Sigmoid colon (tissue), 7 donors: ENCODE measurements around the gene TGFBR2. TPM values are rescaled to one million over a fixed set of nuclear protein-coding genes. Genes with fewer than 3 reads are reported as not detected.

Experiments
- DNase-seq: peaks from one replicate; pipeline ENCODE4 v3.0.0-alpha.2; 2019
- H3K27ac ChIP-seq, 4 donors: fragments of 200-600 bp; sonication (generic); one replicate each; pipeline ENCODE4 v1.5.1; 2016 to 2019; ENCODE audit warnings: mild to moderate bottlenecking in 1 of 4
- H3K27me3 ChIP-seq, 3 donors: fragments of 200-600 bp; sonication (generic); one replicate each; pipeline ENCODE4 v1.5.1; 2019; ENCODE audit warnings: mild to moderate bottlenecking in 1 of 3
- H3K36me3 ChIP-seq, 4 donors: fragments of 200-600 bp; sonication (generic); one replicate each; pipeline ENCODE4 v1.5.1; 2016 to 2019
- H3K4me1 ChIP-seq, 4 donors: fragments of 200-600 bp; sonication (generic); one replicate each; pipeline ENCODE4 v1.5.1; 2017 to 2019
- H3K4me3 ChIP-seq, 4 donors: fragments of 200-600 bp; sonication (generic); one replicate each; pipeline ENCODE4 v1.5.1; 2017 to 2019; ENCODE audit warnings: mild to moderate bottlenecking in 2 of 4, moderate library complexity in 1 of 4
- H3K9me3 ChIP-seq, 4 donors: fragments of 200-600 bp in 3 of 4; sonication (generic) in 3 of 4; one replicate each; pipeline versions ENCODE4 v1.5.1 to v1.6.1; 2013 to 2019
- EP300 ChIP-seq, 4 donors: sonication (generic); formaldehyde crosslinking; IDR thresholded peaks; one replicate each; pipeline ENCODE4 v1.6.1; 2017; ENCODE audit warnings: antibody characterized with exemption in 4 of 4
- POLR2A ChIP-seq, 2 donors: fragments of 450-650 bp; IDR thresholded peaks; one replicate each; pipeline ENCODE4 v1.6.1; 2016; ENCODE audit warnings: antibody characterized with exemption in 2 of 2, mild to moderate bottlenecking in 2 of 2, moderate library complexity in 2 of 2
- POLR2AphosphoS5 ChIP-seq, 4 donors: sonication (generic); formaldehyde crosslinking; IDR thresholded peaks; one replicate each; pipeline ENCODE4 v1.6.1; 2017; ENCODE audit warnings: antibody characterized with exemption in 4 of 4
- whole genome bisulfite sequencing, 2 donors: extraction: QIAGEN DNeasy Blood & Tissue Kit; methylation state at CpG; one replicate each; pipeline ENCODE4 v1.1.7; 2013; 5-methylcytosine and 5-hydroxymethylcytosine counted together
- intact Hi-C: fragments of 100-400 bp; cut with DNase I; formaldehyde crosslinking; loops from one replicate; pipeline ENCODE4 v1.15.1; 2023
- polyA plus RNA-seq, 3 donors: library from polyadenylated mRNA; stranded (reverse); fragments of 200-250 nt; gene quantifications; one replicate each; pipeline ENCODE4 v1.2.3, GENCODE V29; 2013
- total RNA-seq, 4 donors: library from RNA; depleted of rRNA; stranded (reverse); fragments of >200 nt; gene quantifications; one replicate each; pipeline ENCODE4 v1.1.0, GENCODE V29; 2016
- TF ChIP-seq, protein P1 (sequence below), 4 experiments: fragments of 450-650 bp in 3 of 4; fragments of 200-600 bp in 1 of 4; IDR thresholded peaks; one replicate each; pipeline ENCODE4 v1.5.1; 2016 to 2019; ENCODE audit warnings: antibody characterized with exemption in 4 of 4, mild to moderate bottlenecking in 3 of 4, moderate library complexity in 2 of 4
- donor health status: healthy with polysubstance abuse.
- donor health status: Bipolar disorder and iron deficiency.
- donor health status: healthy.

TGFBR2 gene
- total and polyA plus RNA-seq, 7 donors, result 9.9 to 243 (median 215) TPM

DNA sequence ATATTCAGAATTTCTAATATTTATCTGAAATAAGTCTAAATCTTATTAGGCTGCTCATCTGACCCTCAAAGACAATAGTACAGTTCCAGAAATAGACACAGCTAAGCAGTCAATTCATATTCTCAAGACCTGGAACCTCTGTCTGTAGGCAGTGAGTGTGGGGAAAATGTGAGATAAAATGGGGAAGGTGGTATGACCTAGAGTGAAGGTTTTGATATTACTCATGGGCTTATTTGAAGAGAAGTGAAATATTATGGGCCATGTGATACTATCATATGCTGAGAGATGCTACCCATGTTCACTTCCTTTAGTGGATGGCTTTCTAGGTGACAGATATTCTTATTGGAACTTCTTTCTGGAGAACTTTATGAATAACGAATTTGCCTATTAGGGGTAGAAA, 33.5 kb downstream of the TGFBR2 start:
- H3K27me3 ChIP-seq, result no peaks in the 10 kb centered on the region
- DNase-seq, result no peak
- TF ChIP-seq, protein P1, sequence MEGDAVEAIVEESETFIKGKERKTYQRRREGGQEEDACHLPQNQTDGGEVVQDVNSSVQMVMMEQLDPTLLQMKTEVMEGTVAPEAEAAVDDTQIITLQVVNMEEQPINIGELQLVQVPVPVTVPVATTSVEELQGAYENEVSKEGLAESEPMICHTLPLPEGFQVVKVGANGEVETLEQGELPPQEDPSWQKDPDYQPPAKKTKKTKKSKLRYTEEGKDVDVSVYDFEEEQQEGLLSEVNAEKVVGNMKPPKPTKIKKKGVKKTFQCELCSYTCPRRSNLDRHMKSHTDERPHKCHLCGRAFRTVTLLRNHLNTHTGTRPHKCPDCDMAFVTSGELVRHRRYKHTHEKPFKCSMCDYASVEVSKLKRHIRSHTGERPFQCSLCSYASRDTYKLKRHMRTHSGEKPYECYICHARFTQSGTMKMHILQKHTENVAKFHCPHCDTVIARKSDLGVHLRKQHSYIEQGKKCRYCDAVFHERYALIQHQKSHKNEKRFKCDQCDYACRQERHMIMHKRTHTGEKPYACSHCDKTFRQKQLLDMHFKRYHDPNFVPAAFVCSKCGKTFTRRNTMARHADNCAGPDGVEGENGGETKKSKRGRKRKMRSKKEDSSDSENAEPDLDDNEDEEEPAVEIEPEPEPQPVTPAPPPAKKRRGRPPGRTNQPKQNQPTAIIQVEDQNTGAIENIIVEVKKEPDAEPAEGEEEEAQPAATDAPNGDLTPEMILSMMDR (IDR thresholded peaks at IDR 0.05), result no peak
- TF ChIP-seq POLR2A (IDR thresholded peaks at IDR 0.05) (no peak), POLR2AphosphoS5 (IDR thresholded peaks at IDR 0.05) (no peak), EP300 (IDR thresholded peaks at IDR 0.05) (no peak)
- intact Hi-C loops, result no loop called here
- peaks cover 0 to 100% (median 86%) of the 10 kb centered on the region in 4 donors for H3K4me1 ChIP-seq
- peak overlapping the region in 2 of 4 donors; percentile 2 to 41 for H3K27ac ChIP-seq
- peaks cover 0 to 4% (median 1%) of the 10 kb centered on the region in 4 donors for H3K36me3 ChIP-seq
- no peak overlapping the region for H3K4me3 ChIP-seq
- 65 to 87% methylated on average over 1 of the region's 1 CpG for WGBS, 2 donors
- no peaks in the 10 kb centered on the region for H3K9me3 ChIP-seq

DNA sequence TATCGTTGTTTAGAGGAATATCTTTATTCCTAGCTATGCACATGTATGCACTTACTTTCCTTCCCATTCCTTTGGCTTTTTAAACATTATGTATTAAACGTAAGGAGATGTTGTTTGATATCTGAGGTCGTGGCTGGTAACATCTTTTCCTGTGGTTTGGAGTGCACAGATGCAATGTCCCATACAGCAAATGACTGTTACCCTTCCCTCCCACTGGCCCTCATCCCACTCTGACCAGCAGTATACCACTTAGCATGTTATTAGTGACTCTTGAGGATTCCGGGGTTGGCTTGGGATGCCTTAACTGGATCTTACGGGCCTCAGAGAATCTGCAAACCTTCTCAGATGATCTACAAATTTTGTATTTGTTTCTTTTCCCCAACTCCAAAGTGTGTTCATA, 34.5 kb downstream of the TGFBR2 start:
- intact Hi-C loops, result no loop called here
- peaks cover 4 to 12% (median 7%) of the 10 kb centered on the region in 4 donors for H3K36me3 ChIP-seq

DNA sequence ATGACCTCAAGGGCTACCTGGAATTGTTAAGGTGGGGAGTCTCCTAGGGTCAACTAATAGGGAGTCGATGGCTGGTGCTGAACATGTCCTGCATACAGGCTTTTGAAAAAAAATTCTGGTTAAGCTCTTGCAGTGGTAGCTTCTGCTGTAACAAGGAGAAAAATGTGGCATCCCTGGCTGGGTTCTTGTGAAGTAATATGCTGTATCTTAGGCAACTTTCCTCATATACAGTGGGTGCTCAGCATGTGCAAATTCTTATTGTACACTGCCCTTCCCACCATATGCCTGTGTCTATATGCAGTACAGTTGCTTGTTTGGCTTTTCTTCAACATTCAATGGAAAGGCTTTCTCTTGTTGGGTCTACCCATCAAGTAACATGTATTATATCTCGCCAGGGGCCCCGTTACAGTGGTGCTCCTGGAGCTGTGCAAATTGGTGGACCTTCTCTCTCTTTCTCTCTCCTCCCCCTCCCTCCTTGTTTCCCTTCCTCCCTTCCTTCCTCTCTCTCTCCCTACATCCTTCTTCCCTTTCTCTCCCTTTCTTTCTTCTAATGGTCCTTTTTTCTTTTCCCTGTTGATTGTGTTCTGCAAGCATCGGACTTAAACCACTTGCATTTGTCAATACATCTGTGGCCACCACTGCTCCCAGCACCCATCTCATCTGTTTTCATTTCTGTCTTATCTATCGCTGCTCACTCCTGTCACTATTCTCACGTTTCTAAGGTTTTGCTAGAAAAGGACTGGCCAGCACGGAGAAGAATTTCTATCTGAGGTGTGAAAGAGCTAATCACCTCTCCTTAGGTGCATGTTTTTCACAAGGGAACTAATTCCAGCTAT, 35.2 kb downstream of the TGFBR2 start:
- H3K27me3 ChIP-seq, result no peaks in the 10 kb centered on the region
- intact Hi-C loops, result no loop called here
- no peaks in the 10 kb centered on the region for H3K9me3 ChIP-seq
- H3K4me1 ChIP-seq, result peaks cover 0 to 86% (median 76%) of the 10 kb centered on the region in 4 donors
- TF ChIP-seq, protein P1 (IDR thresholded peaks at IDR 0.05), result no peak
- TF ChIP-seq POLR2AphosphoS5 (IDR thresholded peaks at IDR 0.05), result no peak
- no peak for TF ChIP-seq POLR2A (IDR thresholded peaks at IDR 0.05)
- no peak for TF ChIP-seq EP300 (IDR thresholded peaks at IDR 0.05)
- H3K27ac ChIP-seq, result peak overlapping the region; percentile 21 to 75 (median 74)
- H3K36me3 ChIP-seq, result peaks cover 11 to 20% (median 14%) of the 10 kb centered on the region in 4 donors
- WGBS, 2 donors, result 71 to 87% methylated on average over 7 of the region's 7 CpGs
- DNase-seq, result no peak
- H3K4me3 ChIP-seq, result no peak overlapping the region

More for the DNA sequence above, 34.5 kb downstream of the TGFBR2 start:
- WGBS, 2 donors, result 63 to 76% methylated on average over 5 of the region's 5 CpGs
- no peak for DNase-seq
- no peak overlapping the region for H3K4me3 ChIP-seq
- H3K27me3 ChIP-seq, result no peaks in the 10 kb centered on the region
- no peaks in the 10 kb centered on the region for H3K9me3 ChIP-seq
- H3K27ac ChIP-seq, result peak overlapping the region in 3 of 4 donors; percentile 22 to 75 (median 73)
- peaks cover 0 to 94% (median 78%) of the 10 kb centered on the region in 4 donors for H3K4me1 ChIP-seq
- TF ChIP-seq POLR2AphosphoS5 (IDR thresholded peaks at IDR 0.05) (no peak), EP300 (IDR thresholded peaks at IDR 0.05) (no peak)
- TF ChIP-seq, protein P1 (IDR thresholded peaks at IDR 0.05), result no peak

DNA sequence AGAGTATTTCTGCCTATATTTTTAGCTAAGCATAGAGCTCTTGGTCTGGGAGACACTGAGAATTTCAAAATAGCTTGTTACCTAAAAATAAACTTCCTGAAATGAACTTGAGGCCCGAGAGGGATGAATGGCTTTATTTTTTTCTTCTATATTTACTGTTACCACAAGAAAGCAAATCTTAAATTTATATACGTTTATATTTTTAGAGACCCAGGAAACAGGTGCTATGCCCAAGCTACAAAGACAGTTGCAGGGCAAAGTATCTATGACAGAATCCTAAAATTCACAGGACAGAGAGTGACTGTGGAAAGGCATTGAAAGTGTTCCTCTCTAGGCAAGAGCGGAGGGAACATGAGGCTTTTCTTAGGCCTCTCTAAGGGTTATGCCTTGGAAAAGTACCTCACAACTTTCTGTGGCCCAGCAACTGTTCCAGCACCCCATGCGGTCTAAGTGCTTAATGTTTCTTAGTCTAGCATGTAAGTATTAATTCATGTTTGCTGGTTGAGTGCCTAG, 36.5 kb downstream of the TGFBR2 start:
- DNase-seq, result no peak
- peaks cover 11 to 32% (median 27%) of the 10 kb centered on the region in 4 donors for H3K36me3 ChIP-seq
- peaks cover 0 to 84% (median 78%) of the 10 kb centered on the region in 4 donors for H3K4me1 ChIP-seq
- 18 to 44% methylated on average over 4 of the region's 4 CpGs for WGBS, 2 donors
- TF ChIP-seq EP300 (IDR thresholded peaks at IDR 0.05) (no peak), POLR2AphosphoS5 (IDR thresholded peaks at IDR 0.05) (no peak), POLR2A (IDR thresholded peaks at IDR 0.05) (no peak)
- TF ChIP-seq, protein P1 (IDR thresholded peaks at IDR 0.05), result no peak
- peak overlapping the region; percentile 59 to 75 (median 74) for H3K27ac ChIP-seq
- H3K27me3 ChIP-seq, result no peaks in the 10 kb centered on the region
- no peak overlapping the region for H3K4me3 ChIP-seq
- intact Hi-C loops, result no loop called here
- no peaks in the 10 kb centered on the region for H3K9me3 ChIP-seq
